Duodenal mucosa (tissue), 2 donors: ENCODE measurements around the gene ADAMTS7.
"Not testable (repeated sequence)": the region's sequence is repeated elsewhere in the genome, so short reads cannot be mapped to it uniquely, and the experiment has no call there.

ENCODE experiments used
- H3K27ac ChIP-seq: one replicate; pipeline ENCODE4 v1.7.0; 2013; ENCODE audit warnings: low read depth, low read length
- H3K27me3 ChIP-seq, 2 donors: one replicate each; pipeline ENCODE4 v1.7.0; 2013; ENCODE audit warnings: low read length in 2 of 2, control low read depth in 1 of 2; ENCODE audit not compliant: insufficient read depth in 2 of 2, control insufficient read depth in 1 of 2
- H3K36me3 ChIP-seq, 2 donors: one replicate each; pipeline ENCODE4 v1.7.0; 2013; ENCODE audit warnings: low read length in 2 of 2, control low read depth in 1 of 2; ENCODE audit not compliant: insufficient read depth in 2 of 2, control insufficient read depth in 1 of 2
- H3K4me1 ChIP-seq, 2 donors: one replicate each; pipeline ENCODE4 v1.7.0; 2013; ENCODE audit warnings: low read length in 2 of 2, control low read depth in 1 of 2; ENCODE audit not compliant: insufficient read depth in 2 of 2, control insufficient read depth in 1 of 2
- H3K4me3 ChIP-seq, 2 donors: one replicate each; pipeline ENCODE4 v1.7.0; 2013; ENCODE audit warnings: low read length in 2 of 2, low read depth in 1 of 2
- H3K9ac ChIP-seq, 2 donors: one replicate each; pipeline ENCODE4 v1.7.0; 2013; ENCODE audit warnings: low read length in 2 of 2, low read depth in 1 of 2
- H3K9me3 ChIP-seq, 2 donors: one replicate each; pipeline ENCODE4 v1.7.0; 2013; ENCODE audit warnings: low read length in 2 of 2, control low read depth in 1 of 2; ENCODE audit not compliant: control insufficient read depth in 1 of 2

Gene ADAMTS7

DNA sequence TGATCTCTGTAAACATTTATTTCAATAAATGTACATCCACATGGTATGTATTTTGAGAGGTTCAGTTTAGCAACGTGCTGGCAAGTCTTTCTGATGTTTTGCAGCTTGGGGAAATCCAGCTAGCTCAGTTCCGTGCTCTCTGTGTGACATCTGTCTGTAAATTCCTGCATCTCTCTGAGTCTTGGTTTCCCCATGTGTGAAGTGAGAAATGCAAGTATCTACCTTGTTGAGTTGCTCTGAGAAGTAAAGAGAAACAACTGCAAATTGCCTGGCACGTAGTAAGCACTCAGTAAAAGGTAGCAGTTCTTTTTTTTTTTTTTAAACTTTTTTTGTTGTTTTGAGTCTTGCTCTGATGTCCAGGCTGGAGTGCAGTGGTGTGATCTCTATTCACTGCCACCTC lies 31.3 kb upstream of the ADAMTS7 start:
- H3K4me3 ChIP-seq = no peak overlapping the region
- no peaks in the 10 kb centered on the region for H3K27me3 ChIP-seq
- H3K9ac ChIP-seq = no peak overlapping the region
- no peaks in the 10 kb centered on the region for H3K4me1 ChIP-seq
- H3K9me3 ChIP-seq = no peaks in the 10 kb centered on the region
- no peak overlapping the region for H3K27ac ChIP-seq
- no peaks in the 10 kb centered on the region for H3K36me3 ChIP-seq

DNA sequence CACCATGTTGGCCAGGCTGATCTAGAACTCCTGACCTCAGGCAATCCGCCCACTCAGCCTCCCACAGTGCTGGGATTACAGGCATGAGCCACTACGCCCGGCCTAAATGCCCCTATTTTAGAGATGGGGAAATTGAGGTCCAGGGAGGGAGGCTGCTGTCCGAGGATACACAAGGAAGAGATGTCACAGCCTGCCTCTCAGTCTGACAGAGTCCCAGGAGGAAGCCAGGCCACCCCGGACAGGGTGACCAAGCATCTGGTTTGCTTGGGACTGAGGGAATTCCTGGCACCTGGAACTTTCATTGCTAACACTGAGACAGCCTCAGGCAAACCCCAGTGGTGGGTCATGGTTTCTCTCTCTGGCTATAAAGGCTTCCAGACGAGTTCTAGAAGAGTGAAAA lies 30.6 kb upstream of the ADAMTS7 start:
- no peak overlapping the region for H3K27ac ChIP-seq
- no peaks in the 10 kb centered on the region for H3K9me3 ChIP-seq
- no peaks in the 10 kb centered on the region for H3K36me3 ChIP-seq
- H3K4me1 ChIP-seq = no peaks in the 10 kb centered on the region
- no peak overlapping the region for H3K4me3 ChIP-seq
- H3K27me3 ChIP-seq = no peaks in the 10 kb centered on the region
- H3K9ac ChIP-seq = no peak overlapping the region

DNA sequence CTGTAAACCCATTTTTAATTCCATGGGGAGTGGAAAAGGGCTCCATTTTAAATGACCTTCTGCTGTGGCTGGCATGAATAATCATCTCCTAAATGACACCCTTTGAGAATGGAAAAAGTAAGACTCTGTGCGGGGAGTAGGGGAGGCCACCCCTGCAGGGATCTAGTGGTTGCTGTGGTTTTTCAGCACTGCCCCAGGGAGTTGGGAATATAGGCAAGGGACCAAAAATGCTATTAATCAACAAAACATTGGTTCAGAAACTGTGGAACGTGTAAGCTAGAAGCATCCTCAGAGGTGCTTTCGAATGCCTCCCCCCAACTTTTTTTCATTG lies 30.1 kb upstream of the ADAMTS7 start:
- Histone ChIP-seq H3K4me3 (no peak overlapping the region), H3K27me3 (no peaks in the 10 kb centered on the region), H3K27ac (no peak overlapping the region), H3K36me3 (no peaks in the 10 kb centered on the region), H3K9me3 (no peaks in the 10 kb centered on the region), H3K9ac (no peak overlapping the region), H3K4me1 (no peaks in the 10 kb centered on the region)

DNA sequence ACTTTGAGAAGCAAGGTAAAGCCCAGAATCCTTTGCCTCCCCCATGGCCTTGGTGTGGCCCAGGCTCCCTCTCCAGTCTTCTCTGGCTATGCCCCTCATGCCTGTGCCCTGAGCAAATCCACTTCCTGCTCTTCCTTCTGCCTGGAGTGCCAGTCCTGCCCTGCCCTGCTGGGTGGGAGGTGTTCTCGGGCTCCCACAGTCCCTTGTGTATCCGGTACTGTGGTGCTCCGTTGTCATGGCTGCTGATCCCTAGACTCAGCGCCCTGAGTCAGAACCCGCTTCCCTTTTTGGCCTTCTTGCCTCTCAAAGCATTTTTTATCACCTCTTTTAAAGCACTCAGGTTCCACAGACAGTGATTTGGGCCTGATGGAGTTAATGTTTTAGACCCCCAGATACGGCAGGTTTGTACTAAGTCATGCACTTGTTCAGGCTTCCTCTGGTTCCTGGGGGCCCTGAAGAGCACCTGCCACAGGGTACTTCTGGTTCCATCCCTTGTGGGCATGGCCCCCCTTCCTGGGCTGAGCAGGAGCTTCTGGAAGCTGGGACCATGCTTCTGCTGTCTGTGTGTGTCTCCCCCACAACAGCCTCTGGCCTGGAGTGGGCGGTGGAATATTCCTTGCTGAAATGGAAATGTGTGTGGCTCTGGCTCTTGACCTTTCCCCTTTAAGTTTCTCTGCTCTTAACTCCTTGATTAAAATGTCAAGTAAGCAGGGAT lies 29.6 kb upstream of the ADAMTS7 start:
- H3K36me3 ChIP-seq = no peaks in the 10 kb centered on the region
- no peaks in the 10 kb centered on the region for H3K4me1 ChIP-seq
- no peaks in the 10 kb centered on the region for H3K9me3 ChIP-seq
- H3K4me3 ChIP-seq = no peak overlapping the region
- no peak overlapping the region for H3K9ac ChIP-seq
- no peaks in the 10 kb centered on the region for H3K27me3 ChIP-seq
- H3K27ac ChIP-seq = no peak overlapping the region

DNA sequence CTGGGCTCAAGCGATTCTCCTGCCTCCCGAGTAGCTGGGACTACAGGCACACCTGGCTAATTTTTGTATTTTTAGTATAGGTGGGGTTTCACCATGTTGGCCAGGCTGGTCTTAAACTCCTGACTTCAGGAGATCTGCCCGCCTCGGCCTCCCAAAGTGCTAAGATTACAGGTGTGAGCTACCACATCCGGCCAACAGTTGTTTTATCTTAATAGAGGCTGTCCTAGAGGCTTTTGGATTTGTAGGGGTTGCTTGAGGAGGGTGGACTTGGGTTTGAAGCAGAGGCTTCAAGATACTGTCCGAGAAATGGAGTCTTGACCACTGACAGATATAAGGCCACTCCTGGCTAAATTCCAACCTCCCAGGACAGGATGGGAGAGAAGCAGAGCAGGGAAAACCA lies 27.9 kb upstream of the ADAMTS7 start:
- H3K27ac ChIP-seq, H3K4me3 ChIP-seq, H3K9ac ChIP-seq, H3K27me3 ChIP-seq, H3K9me3 ChIP-seq, H3K4me1 ChIP-seq, H3K36me3 ChIP-seq: not testable (repeated sequence)

DNA sequence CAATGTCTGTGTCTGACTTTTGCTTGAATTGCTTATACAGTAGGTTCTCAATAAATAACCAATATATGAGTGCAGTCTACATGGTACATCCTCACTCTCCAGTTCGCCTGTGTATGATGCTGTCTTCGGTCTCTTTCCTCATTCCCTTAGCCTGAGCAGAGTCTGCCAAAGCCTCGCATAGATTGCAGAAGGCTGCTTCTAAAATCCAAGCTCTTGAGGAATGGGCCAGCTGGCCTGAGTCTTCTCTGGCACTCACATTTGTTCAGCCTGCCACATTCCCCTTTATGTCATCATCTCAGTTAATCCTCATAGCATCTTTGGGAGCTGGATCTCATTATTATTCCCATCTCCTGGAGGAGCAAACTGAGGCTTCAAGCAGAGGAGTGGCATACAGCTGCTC lies 27.2 kb upstream of the ADAMTS7 start:
- no peak overlapping the region for H3K9ac ChIP-seq
- H3K4me1 ChIP-seq = no peaks in the 10 kb centered on the region
- H3K27me3 ChIP-seq = no peaks in the 10 kb centered on the region
- H3K4me3 ChIP-seq = no peak overlapping the region
- no peak overlapping the region for H3K27ac ChIP-seq
- H3K36me3 ChIP-seq = no peaks in the 10 kb centered on the region
- H3K9me3 ChIP-seq = no peaks in the 10 kb centered on the region

DNA sequence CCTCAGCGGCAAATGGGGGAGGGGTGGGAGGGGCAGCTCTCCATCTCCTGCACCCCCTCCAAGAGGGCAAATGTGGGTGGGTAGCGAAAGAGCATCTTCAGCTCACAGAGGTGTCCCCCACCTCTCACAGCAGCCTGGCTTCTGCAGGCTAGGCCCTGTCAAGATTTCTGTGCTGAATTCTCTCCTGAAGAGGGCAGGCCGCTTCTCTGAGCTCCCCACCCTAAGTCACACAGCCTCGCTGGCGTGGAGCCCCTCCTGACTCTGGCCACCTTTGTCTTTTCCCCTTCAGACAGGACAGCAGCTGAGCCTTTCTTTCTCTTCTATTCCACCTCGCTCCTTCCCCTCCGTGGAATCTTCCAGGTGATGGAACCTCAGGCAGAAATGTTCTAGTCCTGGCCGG lies 26.3 kb upstream of the ADAMTS7 start:
- Histone ChIP-seq H3K9ac (no peak overlapping the region), H3K4me1 (no peaks in the 10 kb centered on the region), H3K27me3 (peaks cover 0 to 1% of the 10 kb centered on the region in 2 donors), H3K36me3 (no peaks in the 10 kb centered on the region), H3K9me3 (no peaks in the 10 kb centered on the region), H3K27ac (no peak overlapping the region), H3K4me3 (no peak overlapping the region)

DNA sequence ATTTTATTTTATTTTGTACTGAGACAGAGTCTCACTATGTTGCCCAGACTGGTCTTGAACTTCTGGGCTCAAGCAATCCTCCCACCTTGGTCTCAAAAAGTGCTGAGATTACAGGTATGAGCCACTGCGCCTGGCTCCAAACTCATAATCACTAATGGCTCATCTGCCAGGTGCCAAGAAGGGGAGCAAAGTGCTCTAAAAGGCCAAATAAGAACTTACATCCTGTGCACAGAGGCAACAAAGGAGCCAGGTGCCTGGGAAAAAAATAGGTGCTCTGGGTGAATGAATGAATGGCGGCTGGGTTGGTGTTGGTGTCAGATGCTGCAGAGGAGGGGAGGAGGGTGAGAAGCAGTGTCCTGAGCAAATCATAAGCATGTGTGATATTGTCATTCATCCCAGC lies 25.9 kb upstream of the ADAMTS7 start:
- no peak overlapping the region for H3K4me3 ChIP-seq
- H3K36me3 ChIP-seq = no peaks in the 10 kb centered on the region
- H3K9me3 ChIP-seq = no peaks in the 10 kb centered on the region
- H3K9ac ChIP-seq = no peak overlapping the region
- peaks cover 0 to 5% of the 10 kb centered on the region in 2 donors for H3K27me3 ChIP-seq
- H3K27ac ChIP-seq = no peak overlapping the region
- no peaks in the 10 kb centered on the region for H3K4me1 ChIP-seq

DNA sequence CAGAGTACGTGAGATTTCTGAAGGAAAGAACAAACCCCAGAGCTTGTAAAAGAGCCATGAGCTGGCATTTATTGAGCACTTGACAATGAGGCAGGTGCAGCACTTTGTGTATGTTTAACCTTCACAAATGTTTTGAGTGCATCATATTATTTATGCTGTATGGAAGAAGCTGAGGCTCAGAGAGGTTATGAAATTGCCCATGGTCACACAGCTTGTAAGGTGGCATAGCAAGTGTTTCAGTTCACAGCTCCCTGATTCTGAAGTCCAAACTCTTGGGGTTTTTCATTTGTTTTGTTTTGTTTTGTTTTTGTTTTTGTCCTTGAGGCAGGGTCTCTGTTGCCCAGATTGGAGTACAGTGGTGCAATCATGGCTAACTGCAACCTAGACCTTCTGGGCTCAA lies 25.1 kb upstream of the ADAMTS7 start:
- no peaks in the 10 kb centered on the region for H3K36me3 ChIP-seq
- no peaks in the 10 kb centered on the region for H3K9me3 ChIP-seq
- H3K27ac ChIP-seq = no peak overlapping the region
- no peaks in the 10 kb centered on the region for H3K4me1 ChIP-seq
- H3K4me3 ChIP-seq = no peak overlapping the region
- H3K27me3 ChIP-seq = peaks cover 4 to 5% of the 10 kb centered on the region in 2 donors
- H3K9ac ChIP-seq = no peak overlapping the region

DNA sequence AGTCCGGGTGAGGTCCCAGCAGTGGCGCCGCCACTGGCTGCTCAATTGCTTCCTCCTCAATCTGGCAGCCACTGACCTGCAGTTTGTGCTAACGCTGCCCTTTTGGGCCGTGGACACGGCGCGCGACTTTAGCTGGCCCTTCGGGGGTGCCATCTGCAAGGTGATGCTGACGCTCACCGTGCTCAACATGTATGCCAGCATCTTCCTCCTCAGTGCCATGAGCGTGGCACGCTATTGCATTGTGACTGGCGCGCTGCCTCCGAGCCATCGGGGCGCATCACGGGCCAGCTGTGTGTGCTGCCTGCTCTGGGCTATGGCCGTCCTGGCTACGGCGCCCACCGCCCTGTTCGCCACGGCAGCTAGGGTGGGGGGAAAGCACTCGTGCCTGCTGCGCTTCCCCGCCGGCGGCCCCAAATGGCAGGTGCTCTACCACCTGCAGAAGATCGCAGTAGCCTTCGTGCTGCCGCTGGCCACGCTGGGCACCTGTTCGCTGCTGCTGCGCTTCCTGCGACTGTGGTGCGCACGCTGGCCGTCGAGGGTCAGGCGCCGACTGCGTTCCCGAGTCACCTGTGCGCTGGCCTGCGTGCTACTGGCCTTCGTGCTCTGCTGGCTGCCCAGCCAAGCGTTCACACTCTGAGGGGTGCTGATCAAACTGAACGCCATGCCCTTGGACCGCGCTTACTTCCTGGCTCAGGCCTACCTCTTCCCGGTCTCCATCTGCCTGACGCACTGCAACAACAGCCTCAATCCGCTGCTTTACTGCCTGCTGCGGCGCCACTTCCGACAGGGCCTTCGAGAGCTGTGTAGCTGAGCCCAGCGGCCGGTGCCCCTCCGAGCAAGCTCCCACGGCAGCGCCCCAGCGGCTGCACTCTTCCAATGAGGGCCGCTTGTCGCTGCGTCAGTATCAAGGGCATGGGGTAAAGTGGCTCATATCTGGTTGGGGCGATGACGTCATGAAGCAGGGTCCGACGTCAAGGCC lies 20.3 kb upstream of the ADAMTS7 start:
- Histone ChIP-seq H3K9me3 (no peaks in the 10 kb centered on the region), H3K27me3 (peaks cover 4 to 9% of the 10 kb centered on the region in 2 donors), H3K4me3 (no peak overlapping the region), H3K4me1 (no peaks in the 10 kb centered on the region), H3K27ac (no peak overlapping the region), H3K9ac (no peak overlapping the region), H3K36me3 (no peaks in the 10 kb centered on the region)
